Eye (tissue), 1 donor: ENCODE results near the gene ATPAF2.
A peak's percentile ranks its signal among the peaks of the same experiment; 100 is the strongest.
"Not testable (repeated sequence)": the region's sequence is repeated elsewhere in the genome, so short reads cannot be mapped to it uniquely, and the experiment has no call there.

Experiments used
- DNase-seq: peaks from one replicate; pipeline ENCODE4 v3.0.0-alpha.2; 2015

ATPAF2 gene

GRCh38 chr17:18009609-18010420 lies 29.2 kb downstream of the ATPAF2 start:
- DNase-seq = no peak

GRCh38 chr17:18008496-18009268 lies 30.3 kb downstream of the ATPAF2 start:
- no peak for DNase-seq

GRCh38 chr17:18006495-18007239 lies 32.3 kb downstream of the ATPAF2 start:
- no peak for DNase-seq

- no peak for DNase-seq
Measured at GRCh38 chr17:18005496-18005895, 33.5 kb downstream of the ATPAF2 start.

- peak; percentile 17 for DNase-seq
Measured at GRCh38 chr17:18004884-18005305, 34.1 kb downstream of the ATPAF2 start.

GRCh38 chr17:18004345-18004744 lies 34.6 kb downstream of the ATPAF2 start:
- no peak for DNase-seq

GRCh38 chr17:18002171-18002570 lies 36.8 kb downstream of the ATPAF2 start:
- DNase-seq = no peak

- DNase-seq = no peak
Measured at GRCh38 chr17:18000030-18000408, 38.9 kb downstream of the ATPAF2 start.

- DNase-seq = peak; percentile 55
Measured at GRCh38 chr17:17999364-18000029, 39.5 kb downstream of the ATPAF2 start.

DNA sequence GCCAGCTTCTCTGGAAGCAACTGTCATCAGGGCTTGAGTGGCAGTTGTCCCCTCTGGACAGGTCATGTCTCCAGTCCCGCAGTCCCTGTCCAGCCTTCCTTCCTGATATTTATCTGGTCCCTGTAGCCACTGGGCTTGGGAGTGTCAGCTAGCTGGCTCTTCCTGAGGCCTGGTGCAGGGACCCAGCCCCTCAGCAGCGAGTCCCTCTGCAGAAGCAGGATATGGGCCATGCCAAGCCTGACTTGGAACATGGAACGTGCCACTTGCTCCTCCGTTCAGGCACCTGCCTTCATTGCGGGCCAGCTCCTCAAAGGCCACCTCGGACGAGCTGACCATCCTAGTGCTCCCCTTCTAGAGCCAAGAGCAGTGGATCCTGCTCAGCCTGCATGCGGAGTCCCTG lies 40.0 kb downstream of the ATPAF2 start:
- no peak for DNase-seq

- DNase-seq = not testable (repeated sequence)
Measured at GRCh38 chr17:17995887-17996286, 43.1 kb downstream of the ATPAF2 start.

- peak; percentile 69 for DNase-seq
Measured at GRCh38 chr17:17994271-17995069, 44.5 kb downstream of the ATPAF2 start.

GRCh38 chr17:17993852-17994251 lies 45.1 kb downstream of the ATPAF2 start:
- no peak for DNase-seq

- DNase-seq = no peak
Measured at GRCh38 chr17:17993366-17993765, 45.6 kb downstream of the ATPAF2 start.

DNA sequence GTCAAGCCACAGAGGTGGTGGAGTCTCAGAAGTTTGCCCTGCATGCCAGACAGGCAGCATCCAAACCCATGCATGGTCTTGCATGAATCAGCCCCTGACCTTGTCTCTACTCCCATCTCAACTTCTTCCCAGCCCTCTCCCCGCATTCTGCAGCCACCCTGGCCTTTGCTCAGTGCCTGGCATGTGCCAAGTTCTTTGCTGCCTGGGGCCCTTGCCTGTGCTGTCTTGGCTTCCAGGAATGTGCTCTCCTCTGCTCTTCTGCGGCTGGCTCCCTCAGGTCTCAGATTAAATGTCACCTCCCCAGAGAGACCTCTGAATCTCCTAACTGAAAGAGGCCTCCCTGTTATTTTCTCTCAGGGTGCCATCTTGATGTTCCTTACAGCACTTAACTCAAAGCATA lies 48.7 kb downstream of the ATPAF2 start:
- DNase-seq = no peak

- DNase-seq = no peak
Measured at GRCh38 chr17:17989618-17990017, 49.4 kb downstream of the ATPAF2 start.

GRCh38 chr17:17989081-17989480 lies 49.9 kb downstream of the ATPAF2 start:
- DNase-seq = no peak

DNA sequence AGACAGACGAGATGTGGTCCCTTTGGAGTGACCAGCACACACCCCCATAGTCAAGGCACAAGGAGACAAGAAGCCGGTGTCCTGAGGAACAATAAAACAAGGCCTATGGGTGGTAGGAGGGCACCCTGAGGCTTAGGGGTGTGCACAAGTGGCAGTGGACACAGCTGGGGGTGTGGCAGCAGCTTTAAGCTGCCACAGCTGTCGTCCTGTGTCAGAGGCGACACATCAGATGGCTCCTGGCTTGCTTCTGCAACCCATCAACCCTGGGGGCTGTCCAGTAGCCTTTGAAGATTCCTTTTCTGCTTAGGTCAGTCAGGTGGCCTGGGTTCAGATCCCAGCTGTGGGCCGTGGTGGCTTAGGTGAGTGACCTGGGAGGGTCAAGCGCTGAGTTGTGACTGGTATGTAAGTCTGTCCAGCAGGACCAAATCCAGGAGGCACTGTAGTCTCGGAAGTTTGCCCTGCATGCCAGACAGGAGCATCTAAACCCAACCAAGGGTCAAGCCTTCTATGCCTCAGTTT lies 50.5 kb downstream of the ATPAF2 start:
- DNase-seq = no peak

GRCh38 chr17:17987901-17988300 lies 51.1 kb downstream of the ATPAF2 start:
- DNase-seq = no peak

DNA sequence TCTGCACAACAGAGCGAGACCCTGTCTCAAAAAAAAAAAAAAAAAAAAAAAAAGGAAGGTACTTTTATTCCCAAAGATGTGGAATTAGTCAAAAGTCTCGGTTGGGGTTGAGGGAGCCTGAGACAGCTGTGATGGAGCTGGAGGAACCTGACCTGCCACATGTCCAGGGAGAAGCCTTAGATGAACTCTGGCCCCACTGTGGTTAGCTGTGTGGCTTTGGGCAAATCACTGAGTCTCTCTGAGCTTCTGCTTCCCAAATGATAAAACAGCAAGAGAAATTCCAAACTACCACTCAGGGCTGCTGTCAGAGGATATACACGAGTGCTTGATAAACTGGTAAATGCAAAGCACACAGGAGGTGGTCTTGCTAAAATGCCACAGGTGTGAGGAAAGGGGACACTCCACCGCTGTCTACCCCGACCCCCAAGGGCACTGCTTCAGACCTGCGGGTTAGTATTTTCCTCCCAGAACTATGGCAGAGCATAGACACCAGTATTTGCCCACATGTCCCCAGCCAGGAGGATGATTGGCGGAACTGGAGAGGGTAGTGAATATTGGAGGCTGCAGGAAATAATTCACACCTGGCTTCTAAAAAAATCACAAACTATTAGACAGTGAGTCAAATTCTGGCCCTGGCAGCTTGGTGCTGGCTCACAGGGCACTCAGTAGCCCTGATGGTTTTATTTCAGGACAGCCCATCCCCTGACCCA lies 51.6 kb downstream of the ATPAF2 start:
- DNase-seq = no peak

DNA sequence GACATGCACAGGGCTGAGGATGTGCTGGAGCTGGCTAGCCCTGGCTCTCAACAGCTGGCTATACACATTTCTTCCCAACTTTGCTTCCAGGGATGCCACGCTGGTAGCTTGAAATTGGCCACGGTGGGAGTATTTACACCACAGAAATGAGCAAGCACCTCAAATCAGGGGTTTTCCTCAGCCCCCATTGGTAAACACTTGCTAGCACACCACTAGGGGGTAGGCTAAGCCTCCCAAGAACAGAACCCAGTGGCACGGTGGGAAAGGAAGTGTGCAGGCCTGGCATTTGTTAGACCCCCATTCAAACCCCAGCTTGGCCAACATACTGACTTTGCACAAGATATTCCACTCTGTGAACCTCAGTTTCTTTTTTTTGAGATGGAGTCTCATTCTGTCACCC lies 53.4 kb downstream of the ATPAF2 start:
- DNase-seq = no peak
